ENCODE results near the gene USP4.
"Not testable (repeated sequence)": the region's sequence is repeated elsewhere in the genome, so short reads cannot be mapped to it uniquely, and the experiment has no call there.

DNA sequence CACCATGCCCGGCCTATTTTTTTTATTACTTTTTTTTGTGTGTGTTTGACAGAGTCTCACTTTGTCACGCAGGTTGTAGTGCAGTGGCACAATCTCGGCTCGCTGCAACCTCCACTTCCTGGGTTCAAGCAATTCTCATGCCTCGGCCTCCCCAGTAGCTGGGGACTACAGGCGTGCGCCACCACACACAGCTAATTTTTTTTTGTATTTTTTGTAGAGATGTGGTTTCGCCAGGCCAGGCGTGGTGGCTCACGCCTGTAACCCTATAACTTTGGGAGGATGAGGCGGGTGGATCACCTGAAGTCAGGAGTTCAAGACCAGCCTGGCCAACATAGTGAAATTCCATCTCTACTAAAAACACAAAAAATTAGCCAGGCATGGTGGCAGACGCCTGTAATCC, 8.5 kb upstream of the USP4 start:
- TF ChIP-seq, protein P1, sequence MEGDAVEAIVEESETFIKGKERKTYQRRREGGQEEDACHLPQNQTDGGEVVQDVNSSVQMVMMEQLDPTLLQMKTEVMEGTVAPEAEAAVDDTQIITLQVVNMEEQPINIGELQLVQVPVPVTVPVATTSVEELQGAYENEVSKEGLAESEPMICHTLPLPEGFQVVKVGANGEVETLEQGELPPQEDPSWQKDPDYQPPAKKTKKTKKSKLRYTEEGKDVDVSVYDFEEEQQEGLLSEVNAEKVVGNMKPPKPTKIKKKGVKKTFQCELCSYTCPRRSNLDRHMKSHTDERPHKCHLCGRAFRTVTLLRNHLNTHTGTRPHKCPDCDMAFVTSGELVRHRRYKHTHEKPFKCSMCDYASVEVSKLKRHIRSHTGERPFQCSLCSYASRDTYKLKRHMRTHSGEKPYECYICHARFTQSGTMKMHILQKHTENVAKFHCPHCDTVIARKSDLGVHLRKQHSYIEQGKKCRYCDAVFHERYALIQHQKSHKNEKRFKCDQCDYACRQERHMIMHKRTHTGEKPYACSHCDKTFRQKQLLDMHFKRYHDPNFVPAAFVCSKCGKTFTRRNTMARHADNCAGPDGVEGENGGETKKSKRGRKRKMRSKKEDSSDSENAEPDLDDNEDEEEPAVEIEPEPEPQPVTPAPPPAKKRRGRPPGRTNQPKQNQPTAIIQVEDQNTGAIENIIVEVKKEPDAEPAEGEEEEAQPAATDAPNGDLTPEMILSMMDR (IDR thresholded peaks at IDR 0.05; ENCODE audit: control extremely low read depth in 1 of 3, insufficient read depth in 1 of 3, low read depth in 1 of 3, low read length in 3 of 3): not testable (repeated sequence)
- TF ChIP-seq POLR2A (IDR thresholded peaks at IDR 0.05; ENCODE audit: control extremely low read depth in 1 of 2, low read depth in 2 of 2, low read length in 2 of 2); CHD1 (IDR thresholded peaks at IDR 0.05; ENCODE audit: low read depth, low read length); CEBPB (IDR thresholded peaks at IDR 0.05; ENCODE audit: low read depth, low read length); KDM5A (IDR thresholded peaks at IDR 0.05; ENCODE audit: low read length); GTF2F1 (IDR thresholded peaks at IDR 0.05; ENCODE audit: borderline replicate concordance, low read depth, low read length): not testable (repeated sequence)
